Thoracic aorta (tissue), 2 donors: Measurements from ENCODE around the gene PEX11G. TPM values are rescaled to one million over a fixed set of nuclear protein-coding genes. Genes with fewer than 3 reads are reported as not detected.

ENCODE experiments used
- ATAC-seq: fragments of 150-250 bp; one replicate; pipeline ENCODE4 v1.8.0; 2017; ENCODE audit warnings: low read depth; ENCODE audit not compliant: insufficient number of reproducible peaks, low FRiP score
- DNase-seq: peaks from one replicate; pipeline ENCODE4 v3.0.0-alpha.2; 2020; ENCODE audit warnings: low spot score
- H3K27ac ChIP-seq, 2 donors: fragments of 200-600 bp; sonication (generic); 1 replicate in 1 of 2; 2 replicates in 1 of 2; pipeline ENCODE4 v1.5.1; 2016; ENCODE audit warnings: mild to moderate bottlenecking in 2 of 2, moderate library complexity in 2 of 2
- H3K27me3 ChIP-seq: fragments of 200-600 bp; sonication (generic); replicated peaks from 2 replicates; pipeline ENCODE4 v1.6.0; 2016; ENCODE audit warnings: mild to moderate bottlenecking; ENCODE audit not compliant: insufficient read depth
- H3K36me3 ChIP-seq: fragments of 200-600 bp; sonication (generic); one replicate; pipeline ENCODE4 v1.5.1; 2016
- H3K4me1 ChIP-seq, 2 donors: fragments of 200-600 bp; sonication (generic); 1 replicate in 1 of 2; 2 replicates in 1 of 2; pipeline versions ENCODE4 v1.5.1 to v1.6.0; 2016; ENCODE audit warnings: low read depth in 2 of 2, mild to moderate bottlenecking in 1 of 2; ENCODE audit not compliant: control insufficient read depth in 1 of 2
- H3K4me3 ChIP-seq: fragments of 200-600 bp; sonication (generic); 2 replicates; pipeline ENCODE4 v1.5.1; 2016; ENCODE audit warnings: mild to moderate bottlenecking
- H3K9me3 ChIP-seq: fragments of 200-600 bp; sonication (generic); 2 replicates; pipeline ENCODE4 v1.5.1; 2016
- CTCF ChIP-seq: fragments of 200-600 bp; sonication (generic); IDR thresholded peaks from one replicate; pipeline ENCODE4 v1.5.1; 2019; ENCODE audit warnings: antibody characterized with exemption
- total RNA-seq, 2 donors: library from RNA; depleted of rRNA; stranded (reverse); fragments of >200 nt; gene quantifications; one replicate each; pipeline versions ENCODE4 v1.1.0 to v1.2.3, GENCODE V29; 2016

The PEX11G gene
- total RNA-seq, 2 donors from 2014 or later, result 0.63 TPM; not detected in 1

GRCh38 chr19:7445104-7445503 lies 43.7 kb downstream of the PEX11G start:
- peaks cover 2% of the 10 kb centered on the region for H3K9me3 ChIP-seq
- TF ChIP-seq CTCF, result no peak
- H3K27me3 ChIP-seq, result no peaks in the 10 kb centered on the region
- ATAC-seq (no peak), DNase-seq (no peak)
- no peak overlapping the region for H3K4me3 ChIP-seq
- H3K36me3 ChIP-seq, result peaks cover 69% of the 10 kb centered on the region
- no peaks in the 10 kb centered on the region for H3K4me1 ChIP-seq
- no peak overlapping the region for H3K27ac ChIP-seq

GRCh38 chr19:7444042-7444441 lies 44.8 kb downstream of the PEX11G start:
- Histone ChIP-seq H3K36me3 (peaks cover 69% of the 10 kb centered on the region), H3K9me3 (no peaks in the 10 kb centered on the region), H3K27ac (no peak overlapping the region), H3K4me1 (no peaks in the 10 kb centered on the region), H3K4me3 (no peak overlapping the region), H3K27me3 (no peaks in the 10 kb centered on the region)
- ATAC-seq (no peak), DNase-seq (no peak)
- no peak for TF ChIP-seq CTCF

- DNase-seq (no peak), ATAC-seq (no peak)
- H3K9me3 ChIP-seq, result no peaks in the 10 kb centered on the region
- no peak overlapping the region for H3K4me3 ChIP-seq
- TF ChIP-seq CTCF, result no peak
- no peaks in the 10 kb centered on the region for H3K4me1 ChIP-seq
- H3K27me3 ChIP-seq, result no peaks in the 10 kb centered on the region
- H3K36me3 ChIP-seq, result peaks cover 55% of the 10 kb centered on the region
- H3K27ac ChIP-seq, result no peak overlapping the region
Observed at GRCh38 chr19:7442423-7442822, 46.4 kb downstream of the PEX11G start.

- H3K27me3 ChIP-seq, result no peaks in the 10 kb centered on the region
Observed at GRCh38 chr19:7441468-7442146, 47.2 kb downstream of the PEX11G start.

More at GRCh38 chr19:7441468-7442146, 47.2 kb downstream of the PEX11G start:
- H3K27ac ChIP-seq, result no peak overlapping the region
- H3K4me3 ChIP-seq, result no peak overlapping the region
- ATAC-seq (no peak), DNase-seq (no peak)
- H3K36me3 ChIP-seq, result peaks cover 54% of the 10 kb centered on the region
- H3K9me3 ChIP-seq, result no peaks in the 10 kb centered on the region
- no peak for TF ChIP-seq CTCF
- H3K4me1 ChIP-seq, result no peaks in the 10 kb centered on the region
